ENCODE data around the gene ANAPC2.
A peak's percentile ranks its signal among the peaks of the same experiment; 100 is the strongest.

Gene ANAPC2

GRCh38 chr9:137200311-137201204 lies 12.2 kb upstream of the ANAPC2 start, which contains the start of gene TPRN:
TPRN (minus strand) TSS chr9:137200741; CDS start chr9:137200711, 30 bp downstream.
- POLR2A ChIA-PET: interaction anchor here (0.6 to 1.1 kb wide), 5 partner anchors 11 to 496 kb away, joined by 3 to 6 read pairs (median 4); partner anchors contain the start of gene ARRDC1
- DNase-seq: peak; percentile 98 to 99 (median 99)
- peaks cover 0 to 9% (median 0%) of the 10 kb centered on the region in 5 experiments for H3K27me3 ChIP-seq (replicated peaks in 2 of 5; ENCODE audit: control insufficient read depth in 4 of 5, insufficient read depth in 5 of 5, low read length in 4 of 5)

GRCh38 chr9:137199411-137200121 lies 11.2 kb upstream of the ANAPC2 start:
- ChIA-PET CTCF (interaction anchor here (1.6 kb wide), 1 partner anchor 27 kb away, joined by 5 read pairs; no protein-coding TSS in a partner anchor), POLR2A (interaction anchor here (0.5 kb wide), 1 partner anchor 68 kb away, joined by 3 read pairs; no protein-coding TSS in a partner anchor)
- WGBS (ENCODE audit: insufficient coverage): 25% methylated on average over 37 of the region's 51 CpGs
- no peaks in the 10 kb centered on the region for H3K9me3 ChIP-seq (ENCODE audit: control extremely low read depth in 1 of 5, control insufficient read depth in 4 of 5, insufficient read depth in 2 of 5, low read depth in 1 of 5, low read length in 4 of 5)
- H3K27me3 ChIP-seq (replicated peaks in 2 of 5; ENCODE audit: control insufficient read depth in 4 of 5, insufficient read depth in 5 of 5, low read length in 4 of 5): peaks cover 0 to 9% (median 0%) of the 10 kb centered on the region in 5 experiments
- H3K4me1 ChIP-seq (ENCODE audit: control extremely low read depth in 1 of 4, control insufficient read depth in 4 of 4, insufficient read depth in 4 of 4, low read length in 3 of 4): peaks cover 3 to 49% (median 27%) of the 10 kb centered on the region in 4 experiments
- DNase-seq: no peak
- no peaks in the 10 kb centered on the region for H3K36me3 ChIP-seq (ENCODE audit: control insufficient read depth in 4 of 4, insufficient read depth in 4 of 4, low read length in 3 of 4)
- H3K27ac ChIP-seq (ENCODE audit: insufficient read depth in 1 of 2, low read depth in 1 of 2, low read length in 2 of 2, poor library complexity in 1 of 2, severe bottlenecking in 2 of 2): no peak overlapping the region
- H3K4me3 ChIP-seq (ENCODE audit: control insufficient read depth in 1 of 7, extremely low read depth in 1 of 7, insufficient read depth in 4 of 7, low read depth in 2 of 7, low read length in 6 of 7): peak overlapping the region in 4 of 7 experiments; percentile 6 to 62 (median 50)

More at GRCh38 chr9:137200311-137201204, 12.2 kb upstream of the ANAPC2 start, which contains the start of gene TPRN:
- WGBS (ENCODE audit: insufficient coverage): 0% methylated on average over 101 of the region's 118 CpGs
- Histone ChIP-seq H3K9me3 (ENCODE audit: control extremely low read depth in 1 of 5, control insufficient read depth in 4 of 5, insufficient read depth in 2 of 5, low read depth in 1 of 5, low read length in 4 of 5) (no peaks in the 10 kb centered on the region), H3K4me3 (ENCODE audit: control insufficient read depth in 1 of 7, extremely low read depth in 1 of 7, insufficient read depth in 4 of 7, low read depth in 2 of 7, low read length in 6 of 7) (peak within 1 kb of the TSS; percentile 69 to 92 (median 89)), H3K4me1 (ENCODE audit: control extremely low read depth in 1 of 4, control insufficient read depth in 4 of 4, insufficient read depth in 4 of 4, low read length in 3 of 4) (peaks cover 4 to 54% (median 33%) of the 10 kb centered on the region in 4 experiments), H3K27ac (ENCODE audit: insufficient read depth in 1 of 2, low read depth in 1 of 2, low read length in 2 of 2, poor library complexity in 1 of 2, severe bottlenecking in 2 of 2) (peak within 1 kb of the TSS in 1 of 2 experiments; percentile 71), H3K36me3 (ENCODE audit: control insufficient read depth in 4 of 4, insufficient read depth in 4 of 4, low read length in 3 of 4) (no peaks in the 10 kb centered on the region)
- CTCF ChIA-PET: interaction anchor here (2.5 to 2.6 kb wide), 2 partner anchors 11 to 13 kb away, joined by 5 to 14 read pairs; no protein-coding TSS in a partner anchor

GRCh38 chr9:137198902-137199283 lies 10.5 kb upstream of the ANAPC2 start:
- peak overlapping the region in 1 of 7 experiments; percentile 60 for H3K4me3 ChIP-seq (ENCODE audit: control insufficient read depth in 1 of 7, extremely low read depth in 1 of 7, insufficient read depth in 4 of 7, low read depth in 2 of 7, low read length in 6 of 7)
- H3K9me3 ChIP-seq (ENCODE audit: control extremely low read depth in 1 of 5, control insufficient read depth in 4 of 5, insufficient read depth in 2 of 5, low read depth in 1 of 5, low read length in 4 of 5): no peaks in the 10 kb centered on the region
- WGBS (ENCODE audit: insufficient coverage): 93% methylated on average over 10 of the region's 11 CpGs
- H3K27ac ChIP-seq (ENCODE audit: insufficient read depth in 1 of 2, low read depth in 1 of 2, low read length in 2 of 2, poor library complexity in 1 of 2, severe bottlenecking in 2 of 2): no peak overlapping the region
- peaks cover 0 to 9% (median 0%) of the 10 kb centered on the region in 5 experiments for H3K27me3 ChIP-seq (replicated peaks in 2 of 5; ENCODE audit: control insufficient read depth in 4 of 5, insufficient read depth in 5 of 5, low read length in 4 of 5)
- ChIA-PET POLR2A (no interaction called here), CTCF (interaction anchor here (1.1 to 1.6 kb wide), 2 partner anchors 8 to 28 kb away, joined by 3 to 5 read pairs; no protein-coding TSS in a partner anchor)
- peaks cover 0 to 42% (median 21%) of the 10 kb centered on the region in 4 experiments for H3K4me1 ChIP-seq (ENCODE audit: control extremely low read depth in 1 of 4, control insufficient read depth in 4 of 4, insufficient read depth in 4 of 4, low read length in 3 of 4)
- no peaks in the 10 kb centered on the region for H3K36me3 ChIP-seq (ENCODE audit: control insufficient read depth in 4 of 4, insufficient read depth in 4 of 4, low read length in 3 of 4)
- DNase-seq: no peak

- 93% methylated on average over 18 of the region's 19 CpGs for WGBS (ENCODE audit: insufficient coverage)
- peaks cover 0 to 41% (median 19%) of the 10 kb centered on the region in 4 experiments for H3K4me1 ChIP-seq (ENCODE audit: control extremely low read depth in 1 of 4, control insufficient read depth in 4 of 4, insufficient read depth in 4 of 4, low read length in 3 of 4)
Measured at GRCh38 chr9:137198051-137198901, 9.9 kb upstream of the ANAPC2 start.

GRCh38 chr9:137195525-137196220 lies 7.3 kb upstream of the ANAPC2 start:
- DNase-seq: no peak
- Histone ChIP-seq H3K4me3 (ENCODE audit: control insufficient read depth in 1 of 7, extremely low read depth in 1 of 7, insufficient read depth in 4 of 7, low read depth in 2 of 7, low read length in 6 of 7) (no peak overlapping the region), H3K27me3 (replicated peaks in 2 of 5; ENCODE audit: control insufficient read depth in 4 of 5, insufficient read depth in 5 of 5, low read length in 4 of 5) (peaks cover 0 to 9% (median 0%) of the 10 kb centered on the region in 5 experiments), H3K27ac (ENCODE audit: insufficient read depth in 1 of 2, low read depth in 1 of 2, low read length in 2 of 2, poor library complexity in 1 of 2, severe bottlenecking in 2 of 2) (no peak overlapping the region), H3K4me1 (ENCODE audit: control extremely low read depth in 1 of 4, control insufficient read depth in 4 of 4, insufficient read depth in 4 of 4, low read length in 3 of 4) (peaks cover 0 to 25% (median 12%) of the 10 kb centered on the region in 4 experiments), H3K36me3 (ENCODE audit: control insufficient read depth in 4 of 4, insufficient read depth in 4 of 4, low read length in 3 of 4) (peaks cover 0 to 24% (median 8%) of the 10 kb centered on the region in 4 experiments), H3K9me3 (ENCODE audit: control extremely low read depth in 1 of 5, control insufficient read depth in 4 of 5, insufficient read depth in 2 of 5, low read depth in 1 of 5, low read length in 4 of 5) (no peaks in the 10 kb centered on the region)
- ChIA-PET CTCF (interaction anchor here (1.4 to 2.8 kb wide), 2 partner anchors 32 to 41 kb away, joined by 6 to 9 read pairs; partner anchors contain the start of gene RNF224), POLR2A (interaction anchor here (1.0 kb wide), 1 partner anchor 10 kb away, joined by 3 read pairs; the partner anchor contains the start of genes NDOR1 and TMEM203)
- 98% methylated on average over 20 of the region's 21 CpGs for WGBS (ENCODE audit: insufficient coverage)

More at GRCh38 chr9:137198051-137198901, 9.9 kb upstream of the ANAPC2 start:
- ChIA-PET CTCF (interaction anchor here (0.6 to 2.8 kb wide), 4 partner anchors 8 to 38 kb away, joined by 3 to 9 read pairs (median 4); partner anchors contain the start of gene SSNA1), POLR2A (interaction anchor here (1.0 kb wide), 1 partner anchor 25 kb away, joined by 3 read pairs; no protein-coding TSS in a partner anchor)
- DNase-seq: no peak
- H3K27me3 ChIP-seq (replicated peaks in 2 of 5; ENCODE audit: control insufficient read depth in 4 of 5, insufficient read depth in 5 of 5, low read length in 4 of 5): peaks cover 0 to 9% (median 0%) of the 10 kb centered on the region in 5 experiments
- no peaks in the 10 kb centered on the region for H3K36me3 ChIP-seq (ENCODE audit: control insufficient read depth in 4 of 4, insufficient read depth in 4 of 4, low read length in 3 of 4)
- H3K27ac ChIP-seq (ENCODE audit: insufficient read depth in 1 of 2, low read depth in 1 of 2, low read length in 2 of 2, poor library complexity in 1 of 2, severe bottlenecking in 2 of 2): no peak overlapping the region
- H3K4me3 ChIP-seq (ENCODE audit: control insufficient read depth in 1 of 7, extremely low read depth in 1 of 7, insufficient read depth in 4 of 7, low read depth in 2 of 7, low read length in 6 of 7): no peak overlapping the region
- H3K9me3 ChIP-seq (ENCODE audit: control extremely low read depth in 1 of 5, control insufficient read depth in 4 of 5, insufficient read depth in 2 of 5, low read depth in 1 of 5, low read length in 4 of 5): no peaks in the 10 kb centered on the region

Data from common myeloid progenitor, CD34-positive (primary cell).